Esophagus (tissue), 2 donors: ENCODE measurements around the gene SELENOV. TPM values are rescaled to one million over a fixed set of nuclear protein-coding genes. Genes with fewer than 3 reads are reported as not detected.

Source experiments
- H3K27ac ChIP-seq, 2 donors: one replicate each; pipeline ENCODE4 v1.5.1; 2013; ENCODE audit warnings: low read depth in 2 of 2, mild to moderate bottlenecking in 2 of 2, inconsistent platforms in 1 of 2, low read length in 1 of 2, moderate library complexity in 1 of 2
- H3K27me3 ChIP-seq, 2 donors: one replicate each; pipeline ENCODE4 v1.6.1; 2013; ENCODE audit warnings: low read length in 2 of 2, control low read depth in 1 of 2, mild to moderate bottlenecking in 1 of 2; ENCODE audit not compliant: insufficient read depth in 2 of 2, control insufficient read depth in 1 of 2
- H3K36me3 ChIP-seq, 2 donors: one replicate each; pipeline ENCODE4 v1.6.1; 2013; ENCODE audit warnings: low read length in 1 of 2; ENCODE audit not compliant: control insufficient read depth in 2 of 2, insufficient read depth in 2 of 2
- H3K4me1 ChIP-seq, 2 donors: one replicate each; pipeline ENCODE4 v1.6.1; 2013; ENCODE audit warnings: low read length in 1 of 2; ENCODE audit not compliant: control insufficient read depth in 2 of 2, insufficient read depth in 2 of 2
- H3K4me3 ChIP-seq, 2 donors: one replicate each; pipeline ENCODE4 v1.5.1; 2013; ENCODE audit warnings: low read length in 2 of 2, mild to moderate bottlenecking in 2 of 2, low read depth in 1 of 2, moderate library complexity in 1 of 2
- H3K9me3 ChIP-seq, 2 donors: one replicate each; pipeline ENCODE4 v1.6.1; 2013; ENCODE audit warnings: mild to moderate bottlenecking in 2 of 2, low read depth in 1 of 2, low read length in 1 of 2, moderate library complexity in 1 of 2; ENCODE audit not compliant: control insufficient read depth in 2 of 2, insufficient read depth in 1 of 2
- WGBS, 2 donors: extraction: QIAGEN DNeasy Blood & Tissue Kit; methylation state at CpG; one replicate each; pipeline ENCODE4 v1.1.7; 2013; 5-methylcytosine and 5-hydroxymethylcytosine counted together
- polyA plus RNA-seq, 2 donors: library from polyadenylated mRNA; stranded (reverse); fragments of 200-250 nt; gene quantifications; one replicate each; pipeline ENCODE4 v1.2.3, GENCODE V29; 2013
- donor health status: healthy with polysubstance abuse.
- donor health status: Bipolar disorder and iron deficiency.

SELENOV gene, protein sequence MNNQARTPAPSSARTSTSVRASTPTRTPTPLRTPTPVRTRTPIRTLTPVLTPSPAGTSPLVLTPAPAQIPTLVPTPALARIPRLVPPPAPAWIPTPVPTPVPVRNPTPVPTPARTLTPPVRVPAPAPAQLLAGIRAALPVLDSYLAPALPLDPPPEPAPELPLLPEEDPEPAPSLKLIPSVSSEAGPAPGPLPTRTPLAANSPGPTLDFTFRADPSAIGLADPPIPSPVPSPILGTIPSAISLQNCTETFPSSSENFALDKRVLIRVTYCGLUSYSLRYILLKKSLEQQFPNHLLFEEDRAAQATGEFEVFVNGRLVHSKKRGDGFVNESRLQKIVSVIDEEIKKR
- polyA plus RNA-seq: not detected

DNA sequence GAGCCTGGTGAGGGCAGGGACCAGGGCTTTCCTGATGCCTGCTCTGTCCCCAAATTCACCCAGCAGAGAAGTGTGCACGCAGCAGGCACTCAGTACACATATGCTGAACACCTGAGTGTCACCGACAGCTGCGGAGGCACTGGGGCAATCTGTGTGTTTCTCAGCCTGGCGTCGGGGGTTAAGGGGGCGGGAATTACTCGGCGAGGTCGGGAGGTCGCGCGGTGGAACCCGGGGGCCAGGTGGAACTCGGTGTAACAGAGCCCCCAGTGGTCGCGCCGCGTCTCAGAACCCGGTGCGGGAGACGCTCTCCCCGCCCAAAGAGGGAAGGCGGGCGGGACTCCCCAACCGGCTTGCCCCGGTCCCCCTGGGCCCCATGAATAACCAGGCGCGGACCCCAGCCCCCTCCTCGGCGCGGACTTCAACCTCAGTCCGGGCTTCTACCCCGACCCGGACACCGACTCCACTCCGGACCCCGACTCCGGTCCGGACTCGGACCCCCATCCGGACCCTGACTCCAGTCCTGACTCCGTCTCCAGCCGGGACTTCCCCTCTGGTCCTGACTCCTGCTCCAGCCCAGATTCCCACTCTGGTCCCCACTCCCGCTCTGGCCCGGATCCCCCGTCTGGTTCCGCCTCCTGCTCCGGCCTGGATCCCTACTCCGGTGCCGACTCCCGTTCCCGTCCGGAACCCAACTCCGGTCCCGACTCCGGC is at the start of gene SELENOV:
Gene SELENOV, plus strand, starts transcription at position 300 of the 711 bp plus-strand sequence. Its CDS starts 74 bp downstream, at position 374.
- Histone ChIP-seq H3K4me1 (peaks cover 6 to 11% of the 10 kb centered on the region in 2 donors), H3K4me3 (peak within 1 kb of the TSS; percentile 14 to 30), H3K36me3 (no peaks in the 10 kb centered on the region), H3K9me3 (peaks cover 0 to 2% of the 10 kb centered on the region in 2 donors), H3K27ac (no peak within 1 kb of the TSS), H3K27me3 (peaks cover 0 to 25% of the 10 kb centered on the region in 2 donors)
- 2% methylated on average over 53 to 56 of the region's 56 CpGs for WGBS, 2 donors

DNA sequence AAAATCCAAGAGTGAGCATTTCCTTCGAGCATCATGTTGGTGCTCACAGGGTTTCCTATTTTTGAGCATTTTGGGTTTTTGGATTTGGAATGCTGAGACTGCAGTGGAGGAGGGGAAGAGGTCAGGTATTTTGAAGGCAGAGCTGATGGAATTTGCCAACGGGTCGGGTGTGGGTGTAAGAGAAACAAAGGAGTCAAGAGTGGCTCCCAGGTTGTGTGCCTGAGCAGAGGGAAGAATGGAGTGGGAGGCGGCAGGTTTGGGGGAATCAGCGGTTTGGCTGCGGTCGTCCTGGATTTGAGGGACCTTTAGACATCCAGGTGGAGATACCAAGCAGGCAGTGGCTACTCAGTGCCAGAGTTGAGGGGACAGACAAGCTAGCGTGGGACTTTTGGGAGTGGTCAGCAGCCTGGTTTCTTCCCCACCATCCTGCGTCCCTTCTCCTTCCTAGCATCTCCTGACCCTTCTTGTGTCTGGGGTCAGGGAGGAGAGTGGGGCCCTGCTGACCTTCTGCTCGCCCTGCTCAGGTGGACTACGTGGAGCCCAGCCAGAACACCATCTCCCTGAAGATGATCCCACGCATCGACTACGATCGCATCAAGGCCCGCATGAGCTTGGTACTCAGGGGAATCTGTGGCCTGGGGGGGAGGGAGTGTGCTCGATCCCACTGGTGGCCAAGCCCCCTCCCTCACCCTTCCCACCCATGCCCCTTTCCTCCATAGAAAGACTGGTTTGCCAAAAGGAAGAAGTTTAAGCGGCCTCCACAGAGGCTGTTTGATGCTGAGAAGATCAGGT is 48.8 kb upstream of the SELENOV start:
- whole genome bisulfite sequencing, 2 donors: 93 to 95% methylated on average over 18 of the region's 18 CpGs
- Histone ChIP-seq H3K27me3 (no peaks in the 10 kb centered on the region), H3K36me3 (peaks cover 30 to 60% of the 10 kb centered on the region in 2 donors), H3K4me1 (no peaks in the 10 kb centered on the region), H3K27ac (no peak overlapping the region), H3K4me3 (no peak overlapping the region), H3K9me3 (no peaks in the 10 kb centered on the region)

DNA sequence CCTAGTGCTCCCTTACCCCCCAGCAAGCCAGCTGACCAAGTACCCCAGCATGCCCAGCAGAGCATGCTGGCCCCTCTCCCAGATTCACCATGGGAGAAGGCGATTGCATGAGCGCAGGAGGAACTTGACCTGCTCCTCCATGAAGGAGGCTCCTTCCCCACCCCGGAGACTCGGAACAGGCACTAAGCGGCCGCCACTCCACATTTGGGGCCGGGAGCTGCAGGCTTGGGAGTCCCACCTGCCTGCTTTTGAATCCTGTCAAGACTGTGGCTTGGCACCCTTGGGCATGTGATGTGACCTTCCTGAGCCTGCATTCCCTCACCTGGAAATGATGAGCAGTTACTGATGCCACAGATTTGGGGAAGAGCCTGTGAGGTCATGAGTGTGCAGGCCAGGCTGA is 47.0 kb upstream of the SELENOV start:
- Histone ChIP-seq H3K9me3 (no peaks in the 10 kb centered on the region), H3K36me3 (peaks cover 44 to 74% of the 10 kb centered on the region in 2 donors), H3K4me3 (no peak overlapping the region), H3K4me1 (no peaks in the 10 kb centered on the region), H3K27me3 (no peaks in the 10 kb centered on the region), H3K27ac (no peak overlapping the region)
- WGBS, 2 donors: 95 to 96% methylated on average over 7 of the region's 7 CpGs

DNA sequence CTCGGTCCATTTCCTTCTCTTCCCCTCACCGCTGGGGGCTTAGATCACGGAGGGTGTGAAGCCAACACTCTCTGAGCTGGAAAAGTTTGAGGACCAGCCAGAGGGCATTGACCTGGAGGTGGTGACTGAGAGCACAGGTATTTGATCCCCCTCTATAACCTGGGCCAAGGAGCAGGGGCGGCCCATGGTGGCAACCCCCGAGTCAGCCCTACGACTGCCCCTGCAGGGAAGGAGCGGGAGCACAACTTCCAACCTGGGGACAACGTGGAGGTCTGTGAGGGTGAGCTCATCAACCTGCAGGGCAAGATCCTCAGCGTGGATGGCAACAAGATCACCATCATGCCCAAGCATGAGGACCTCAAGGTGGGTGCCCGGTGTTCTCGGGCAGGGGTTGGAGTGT is 45.9 kb upstream of the SELENOV start:
- no peak overlapping the region for H3K27ac ChIP-seq
- H3K27me3 ChIP-seq: no peaks in the 10 kb centered on the region
- H3K36me3 ChIP-seq: peaks cover 50 to 85% of the 10 kb centered on the region in 2 donors
- WGBS, 2 donors: 90% methylated on average over 11 of the region's 11 CpGs
- no peaks in the 10 kb centered on the region for H3K4me1 ChIP-seq
- no peaks in the 10 kb centered on the region for H3K9me3 ChIP-seq
- no peak overlapping the region for H3K4me3 ChIP-seq

DNA sequence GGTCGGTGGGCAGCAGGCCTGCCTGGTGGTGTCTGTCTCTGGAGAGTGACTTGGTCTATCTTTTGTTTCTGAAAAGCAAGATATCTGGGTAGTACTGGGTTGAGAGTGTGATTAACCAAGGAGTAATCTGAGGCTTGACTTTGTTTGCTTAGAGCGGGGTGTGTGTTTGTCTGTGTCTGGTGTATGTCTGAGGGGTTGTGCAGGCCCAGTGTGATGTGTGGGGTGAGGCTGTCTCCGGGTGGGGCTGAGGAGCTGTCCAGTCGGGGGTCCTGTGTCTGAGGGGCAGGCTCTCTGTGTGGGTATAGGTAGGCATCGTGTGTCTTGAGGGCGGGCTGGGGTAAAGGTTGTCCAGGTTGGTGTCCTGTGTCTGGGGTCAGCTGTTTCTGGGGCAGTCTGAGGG is 45.4 kb upstream of the SELENOV start:
- WGBS, 2 donors: 86 to 88% methylated on average over 6 of the region's 6 CpGs
- H3K27ac ChIP-seq: no peak overlapping the region
- H3K4me3 ChIP-seq: no peak overlapping the region
- H3K4me1 ChIP-seq: no peaks in the 10 kb centered on the region
- H3K9me3 ChIP-seq: no peaks in the 10 kb centered on the region
- peaks cover 52 to 90% of the 10 kb centered on the region in 2 donors for H3K36me3 ChIP-seq
- H3K27me3 ChIP-seq: no peaks in the 10 kb centered on the region

DNA sequence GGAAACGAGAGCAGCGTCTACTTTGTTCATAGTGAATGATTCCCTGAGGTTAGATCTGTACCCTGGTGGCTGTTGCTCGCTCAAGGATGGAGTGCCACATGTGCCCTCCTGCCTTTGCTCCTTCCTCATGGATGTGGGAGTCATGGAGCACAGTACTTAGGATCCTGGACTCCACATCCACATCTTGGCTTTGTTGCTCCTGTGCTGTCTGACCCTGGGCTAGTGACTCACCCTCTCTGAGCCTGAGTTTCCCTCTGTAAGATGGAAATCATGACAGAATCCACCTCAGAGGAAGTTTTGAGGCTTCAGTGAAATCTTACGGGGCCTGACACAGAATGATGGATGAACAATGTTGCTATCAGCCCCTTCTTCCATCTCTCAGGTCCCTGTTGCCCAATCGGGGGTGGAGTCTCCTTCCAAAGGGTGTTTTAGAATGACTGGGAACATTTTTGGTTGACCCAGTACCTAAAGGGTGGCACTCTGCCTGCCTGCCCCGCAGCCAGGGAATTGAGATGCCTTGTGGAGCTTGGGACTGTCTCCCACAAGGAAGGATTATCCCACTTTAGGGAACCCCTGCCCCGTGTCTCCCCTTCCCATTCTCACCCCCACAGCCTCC is 44.1 kb upstream of the SELENOV start:
- Histone ChIP-seq H3K4me3 (no peak overlapping the region), H3K9me3 (no peaks in the 10 kb centered on the region), H3K36me3 (peaks cover 49 to 91% of the 10 kb centered on the region in 2 donors), H3K4me1 (no peaks in the 10 kb centered on the region), H3K27me3 (no peaks in the 10 kb centered on the region), H3K27ac (no peak overlapping the region)
- 84 to 85% methylated on average over 7 of the region's 7 CpGs for WGBS, 2 donors

DNA sequence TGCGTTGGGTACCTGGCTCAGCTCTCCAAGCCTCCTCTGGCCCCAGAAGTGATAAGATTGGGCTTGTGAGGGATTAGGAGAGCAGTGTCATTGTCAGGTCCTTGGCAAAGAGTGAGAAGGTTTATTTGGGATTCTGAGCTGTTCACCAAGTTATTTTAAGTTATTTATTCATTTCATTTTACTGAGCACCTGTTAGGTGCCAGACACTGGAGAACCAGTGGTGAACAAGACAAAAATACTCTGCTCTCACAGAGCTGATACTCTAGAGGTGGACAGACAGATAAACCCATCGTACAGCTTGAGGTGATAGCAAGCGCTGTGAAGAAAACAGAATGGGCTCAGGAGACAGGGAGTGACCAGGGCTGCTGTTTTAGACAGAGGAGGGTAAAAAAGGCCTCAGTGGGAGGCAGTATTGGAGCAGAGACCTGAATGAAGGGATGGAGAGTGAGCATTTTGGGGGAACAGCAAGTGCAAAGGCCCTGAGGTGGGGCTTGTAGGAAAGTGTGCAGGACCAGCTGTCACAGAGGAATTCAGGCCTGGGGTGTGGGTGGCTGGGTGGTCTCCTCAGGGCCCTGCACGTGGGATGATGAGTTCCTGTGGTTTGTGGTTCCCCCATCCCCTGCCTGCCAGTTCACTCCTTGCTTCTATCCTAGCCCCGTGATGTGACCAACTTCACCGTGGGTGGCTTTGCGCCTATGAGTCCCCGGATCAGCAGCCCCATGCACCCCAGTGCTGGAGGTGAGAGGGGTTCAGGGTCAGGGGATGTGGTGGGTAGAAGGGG is 43.0 kb upstream of the SELENOV start:
- Histone ChIP-seq H3K9me3 (no peaks in the 10 kb centered on the region), H3K4me3 (no peak overlapping the region), H3K27me3 (no peaks in the 10 kb centered on the region), H3K4me1 (no peaks in the 10 kb centered on the region), H3K36me3 (peaks cover 42 to 86% of the 10 kb centered on the region in 2 donors), H3K27ac (no peak overlapping the region)
- 84 to 85% methylated on average over 8 of the region's 8 CpGs for WGBS, 2 donors

DNA sequence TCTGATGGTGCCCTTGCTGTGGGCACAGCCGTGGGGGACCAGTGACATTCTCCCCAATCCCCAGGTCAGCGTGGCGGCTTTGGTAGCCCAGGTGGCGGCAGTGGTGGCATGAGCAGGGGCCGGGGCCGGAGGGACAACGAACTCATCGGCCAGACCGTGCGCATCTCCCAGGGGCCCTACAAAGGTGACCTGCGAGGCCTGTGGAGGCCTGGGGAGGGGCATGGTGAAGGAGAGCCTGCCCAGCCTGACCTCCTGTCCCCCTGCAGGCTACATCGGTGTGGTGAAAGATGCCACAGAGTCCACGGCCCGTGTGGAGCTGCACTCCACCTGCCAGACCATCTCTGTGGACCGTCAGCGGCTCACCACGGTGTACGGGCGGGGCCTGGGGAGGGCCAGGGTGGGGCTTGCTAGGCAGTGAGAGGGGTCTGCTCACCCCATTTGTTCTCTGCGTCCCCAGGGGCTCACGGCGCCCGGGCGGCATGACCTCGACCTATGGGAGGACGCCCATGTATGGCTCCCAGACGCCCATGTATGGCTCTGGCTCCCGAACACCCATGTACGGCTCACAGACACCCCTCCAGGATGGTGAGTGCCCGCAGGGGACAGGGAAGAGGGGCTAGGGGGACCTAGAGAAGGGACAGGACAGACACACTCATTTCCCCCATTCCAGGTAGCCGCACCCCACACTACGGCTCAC is 42.0 kb upstream of the SELENOV start:
- no peak overlapping the region for H3K4me3 ChIP-seq
- H3K9me3 ChIP-seq: no peaks in the 10 kb centered on the region
- no peaks in the 10 kb centered on the region for H3K4me1 ChIP-seq
- WGBS, 2 donors: 86 to 88% methylated on average over 27 to 32 of the region's 32 CpGs
- H3K27ac ChIP-seq: no peak overlapping the region
- H3K36me3 ChIP-seq: peaks cover 42 to 80% of the 10 kb centered on the region in 2 donors
- no peaks in the 10 kb centered on the region for H3K27me3 ChIP-seq
